CD4-positive, alpha-beta T cell treated with Interleukin-15 for 4 hours (primary cell): ENCODE results near the gene CPNE2.

Source experiments
- DNase-seq: peaks from one replicate; pipeline ENCODE4 v3.0.0-alpha.2; 2020; ENCODE audit warnings: low spot score

The CPNE2 gene

GRCh38 chr16:57194512-57194911 lies 102.1 kb downstream of the CPNE2 start:
- no peak for DNase-seq

- no peak for DNase-seq
Observed at GRCh38 chr16:57196286-57196685, 103.9 kb downstream of the CPNE2 start.

DNA sequence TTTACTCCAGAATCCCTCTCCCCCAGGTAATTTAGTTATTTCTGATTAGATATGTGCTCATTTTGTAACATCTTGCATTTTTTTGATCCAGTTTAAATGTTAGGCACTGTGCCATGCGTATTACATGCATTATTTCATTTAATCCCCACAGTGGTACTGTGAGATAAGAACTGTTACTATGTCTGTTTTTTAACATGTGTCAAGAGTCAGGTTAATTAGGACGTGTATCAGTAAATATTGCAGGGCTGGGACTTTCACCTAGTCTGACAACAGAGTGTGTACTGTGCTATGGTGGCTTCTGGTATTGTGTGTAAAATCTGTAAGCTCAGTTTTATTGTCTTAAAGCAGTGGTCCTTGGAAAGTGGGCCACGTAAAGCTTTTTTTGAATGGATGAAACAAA lies 104.4 kb downstream of the CPNE2 start:
- DNase-seq, result no peak
